Measurements from ENCODE around the gene CUL2.

DNA sequence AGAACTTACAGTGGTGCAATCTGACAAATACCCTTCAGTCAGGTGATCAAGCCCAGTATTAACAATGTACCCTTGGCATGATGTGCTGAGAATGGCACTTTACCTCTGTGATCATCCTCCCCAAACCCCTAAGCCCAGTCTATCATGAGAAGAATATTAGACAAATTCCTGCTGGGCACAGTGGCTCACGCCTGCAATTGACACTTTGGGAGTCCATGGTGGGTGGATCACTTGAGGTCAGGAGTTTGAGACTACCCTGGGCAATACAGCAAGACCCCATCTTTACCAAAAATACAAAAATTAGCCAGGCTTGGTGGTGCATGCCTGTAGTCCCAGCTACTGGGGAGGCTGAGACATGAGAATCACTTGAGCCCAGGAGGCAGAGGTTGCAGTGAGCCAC is 7.4 kb upstream of the CUL2 start:
- TF ChIP-seq, protein P1, sequence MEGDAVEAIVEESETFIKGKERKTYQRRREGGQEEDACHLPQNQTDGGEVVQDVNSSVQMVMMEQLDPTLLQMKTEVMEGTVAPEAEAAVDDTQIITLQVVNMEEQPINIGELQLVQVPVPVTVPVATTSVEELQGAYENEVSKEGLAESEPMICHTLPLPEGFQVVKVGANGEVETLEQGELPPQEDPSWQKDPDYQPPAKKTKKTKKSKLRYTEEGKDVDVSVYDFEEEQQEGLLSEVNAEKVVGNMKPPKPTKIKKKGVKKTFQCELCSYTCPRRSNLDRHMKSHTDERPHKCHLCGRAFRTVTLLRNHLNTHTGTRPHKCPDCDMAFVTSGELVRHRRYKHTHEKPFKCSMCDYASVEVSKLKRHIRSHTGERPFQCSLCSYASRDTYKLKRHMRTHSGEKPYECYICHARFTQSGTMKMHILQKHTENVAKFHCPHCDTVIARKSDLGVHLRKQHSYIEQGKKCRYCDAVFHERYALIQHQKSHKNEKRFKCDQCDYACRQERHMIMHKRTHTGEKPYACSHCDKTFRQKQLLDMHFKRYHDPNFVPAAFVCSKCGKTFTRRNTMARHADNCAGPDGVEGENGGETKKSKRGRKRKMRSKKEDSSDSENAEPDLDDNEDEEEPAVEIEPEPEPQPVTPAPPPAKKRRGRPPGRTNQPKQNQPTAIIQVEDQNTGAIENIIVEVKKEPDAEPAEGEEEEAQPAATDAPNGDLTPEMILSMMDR (IDR thresholded peaks at IDR 0.05; ENCODE audit: poor library complexity) = no peak
- no peak for TF ChIP-seq EZH2 (IDR thresholded peaks at IDR 0.05; ENCODE audit: borderline replicate concordance)
- no peak for TF ChIP-seq EZH2phosphoT487 (IDR thresholded peaks at IDR 0.05; ENCODE audit: low read depth, severe bottlenecking, unreplicated experiment)

Data from hepatocyte (in vitro differentiated cells).